ENCODE data around the gene NR2C1.
"Not testable (repeated sequence)": the region's sequence is repeated elsewhere in the genome, so short reads cannot be mapped to it uniquely, and the experiment has no call there.

Gene NR2C1

DNA sequence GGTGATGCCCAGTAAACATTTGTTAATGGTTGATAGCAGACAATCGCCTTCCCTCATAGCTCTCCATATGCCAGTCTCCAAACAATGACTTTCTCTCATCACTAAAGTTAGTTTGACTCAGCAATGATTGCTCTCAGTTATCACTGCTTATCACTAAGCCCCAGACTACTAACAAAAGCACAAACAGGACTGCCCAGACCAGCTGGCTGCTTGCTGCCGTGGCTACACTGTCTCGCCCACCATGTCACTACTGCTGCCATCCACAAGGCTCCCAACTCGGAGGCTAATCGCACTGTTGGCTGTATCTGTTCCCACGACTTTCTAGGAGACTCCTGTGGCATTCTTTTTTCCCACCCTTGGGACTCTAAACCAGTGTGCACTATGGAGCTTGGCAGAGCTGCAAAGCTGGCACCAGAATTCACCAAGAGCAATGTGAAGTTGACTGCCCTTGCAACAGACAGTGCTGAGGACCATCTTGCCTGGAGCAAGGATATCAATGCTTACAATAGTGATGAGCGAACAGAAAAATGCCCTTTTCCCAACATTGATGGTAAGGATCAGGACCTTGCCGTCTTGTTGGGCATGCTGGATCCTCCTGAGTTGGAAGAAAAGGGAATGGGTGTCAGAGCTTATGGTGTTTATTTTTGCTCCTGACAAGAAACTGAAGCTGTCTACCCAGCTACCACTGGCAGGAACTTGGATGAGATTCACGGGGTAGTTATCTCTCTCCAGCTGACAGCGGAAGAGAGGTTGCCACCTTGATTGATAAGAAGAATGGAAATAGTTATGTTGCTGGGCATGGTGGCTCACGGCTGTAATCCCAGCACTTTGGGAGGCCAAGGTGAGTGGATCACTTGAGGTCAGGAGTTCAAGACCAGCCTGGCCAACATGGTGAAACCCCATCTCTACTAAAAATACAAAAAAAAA lies 27.1 kb upstream of the NR2C1 start:
- FAIRE-seq (no peak), DNase-seq (ENCODE audit: insufficient read length, low spot score) (no peak)
- TF ChIP-seq POLR2A (IDR thresholded peaks at IDR 0.05; ENCODE audit: low read depth, low read length), result no peak

DNA sequence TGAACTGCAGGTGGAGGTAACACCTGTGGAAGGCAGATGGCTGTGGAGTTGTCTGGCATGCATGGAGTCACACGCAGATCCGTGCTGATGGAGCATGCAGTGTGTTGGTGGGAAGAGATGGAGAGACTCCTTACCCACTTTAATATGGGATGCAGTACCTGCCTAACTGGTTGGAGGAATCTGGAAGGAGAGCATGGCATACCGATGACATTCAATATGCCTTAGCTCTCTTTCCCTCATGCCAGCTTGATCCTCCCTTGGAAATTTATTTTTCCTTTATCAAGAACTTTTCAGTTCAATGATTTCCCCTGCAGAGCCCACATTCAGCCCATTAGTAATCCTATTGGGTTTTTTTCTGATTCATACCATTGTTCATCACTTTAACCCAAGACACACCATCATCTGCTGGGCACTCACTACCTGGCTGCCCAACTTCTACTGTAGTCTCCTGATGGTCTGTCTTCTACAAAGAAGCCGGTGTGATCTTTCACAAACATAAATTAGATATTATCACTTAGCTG lies 25.9 kb upstream of the NR2C1 start:
- FAIRE-seq, result no peak
- no peak for TF ChIP-seq POLR2A (IDR thresholded peaks at IDR 0.05; ENCODE audit: low read depth, low read length)
- DNase-seq (ENCODE audit: insufficient read length, low spot score), result no peak

DNA sequence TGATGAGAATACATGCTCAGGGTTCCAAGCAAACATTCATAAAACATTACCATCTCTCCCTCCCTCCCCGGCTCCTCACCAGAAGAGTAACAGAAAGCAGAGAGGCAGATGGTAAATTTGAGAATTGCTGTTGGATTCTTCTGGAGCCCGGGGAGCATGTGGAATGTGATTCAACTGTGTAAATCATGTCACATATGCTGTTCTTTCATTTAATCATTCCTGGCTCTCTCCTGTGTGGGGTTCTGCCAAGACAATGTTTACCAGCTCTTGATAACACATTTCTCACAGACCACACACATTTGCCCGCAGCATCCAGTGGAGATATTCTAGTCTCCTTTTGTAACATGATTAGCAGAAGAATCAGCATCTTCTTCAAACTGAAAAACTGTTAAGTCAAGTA lies 23.4 kb upstream of the NR2C1 start:
- FAIRE-seq (no peak), DNase-seq (ENCODE audit: insufficient read length, low spot score) (no peak)
- TF ChIP-seq POLR2A (IDR thresholded peaks at IDR 0.05; ENCODE audit: low read depth, low read length), result no peak

DNA sequence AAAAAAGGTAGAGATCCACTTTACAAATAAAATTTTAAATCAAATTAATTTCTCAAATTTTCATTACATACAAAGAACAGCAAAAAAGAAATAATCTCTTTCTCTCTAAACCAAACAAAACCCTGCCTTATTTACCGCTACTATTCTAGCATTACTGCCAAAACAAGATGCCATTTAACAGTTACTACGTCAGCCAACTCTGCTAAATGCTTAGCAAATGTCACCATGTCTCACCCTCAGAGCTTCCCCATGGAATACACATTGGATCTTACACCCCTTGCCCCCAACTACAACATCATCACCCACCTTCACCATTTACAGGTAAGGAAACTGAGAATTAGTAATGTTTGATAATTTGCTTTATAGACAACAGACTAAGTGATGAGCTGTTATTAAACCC lies 23.0 kb upstream of the NR2C1 start:
- no peak for TF ChIP-seq POLR2A (IDR thresholded peaks at IDR 0.05; ENCODE audit: low read depth, low read length)
- DNase-seq (ENCODE audit: insufficient read length, low spot score) (no peak), FAIRE-seq (no peak)

- DNase-seq (ENCODE audit: insufficient read length, low spot score); FAIRE-seq: not testable (repeated sequence)
These were observed 22.4 kb upstream of the NR2C1 start for GRCh38 chr12:95095866-95096265.

DNA sequence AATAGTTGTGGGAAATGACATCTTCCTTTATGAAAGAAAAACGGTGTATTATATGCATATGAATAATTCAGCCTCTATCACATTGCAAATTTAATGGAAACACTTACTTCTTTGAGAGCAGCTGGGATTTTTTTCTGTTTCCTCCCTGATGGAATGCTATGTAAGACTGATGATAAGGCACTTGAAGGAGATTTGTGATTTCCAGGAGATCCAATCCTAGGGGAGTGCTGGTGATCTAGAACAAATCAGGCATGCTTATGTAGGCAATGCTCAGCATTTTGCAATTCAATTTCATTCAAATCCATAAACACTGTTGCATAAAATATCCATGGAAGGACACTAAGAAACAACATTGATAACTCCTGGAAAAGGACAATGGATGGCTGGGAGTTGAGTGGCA lies 16.0 kb upstream of the NR2C1 start:
- TF ChIP-seq POLR2A (IDR thresholded peaks at IDR 0.05; ENCODE audit: low read depth, low read length), result no peak
- no peak for DNase-seq (ENCODE audit: insufficient read length, low spot score)
- no peak for FAIRE-seq

DNA sequence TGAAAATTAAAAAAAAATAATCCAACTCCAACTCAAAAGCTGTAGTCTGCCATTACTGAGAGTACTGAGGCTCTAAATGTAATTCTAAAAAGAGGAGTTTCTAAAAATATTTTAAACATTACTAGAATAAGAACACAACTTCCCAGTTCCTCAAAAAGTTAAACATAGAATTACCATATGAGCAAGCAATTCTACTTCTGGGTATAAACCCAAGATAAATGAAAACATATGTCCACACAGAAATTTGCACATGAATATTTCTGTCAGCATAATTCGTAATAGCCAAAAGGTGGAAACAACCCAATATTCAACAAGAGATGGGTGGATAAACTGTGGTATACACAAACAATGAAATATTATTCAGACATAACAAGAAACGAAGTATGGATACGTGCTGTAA lies 15.0 kb upstream of the NR2C1 start:
- FAIRE-seq, result no peak
- DNase-seq (ENCODE audit: insufficient read length, low spot score), result no peak
- no peak for TF ChIP-seq POLR2A (IDR thresholded peaks at IDR 0.05; ENCODE audit: low read depth, low read length)

DNA sequence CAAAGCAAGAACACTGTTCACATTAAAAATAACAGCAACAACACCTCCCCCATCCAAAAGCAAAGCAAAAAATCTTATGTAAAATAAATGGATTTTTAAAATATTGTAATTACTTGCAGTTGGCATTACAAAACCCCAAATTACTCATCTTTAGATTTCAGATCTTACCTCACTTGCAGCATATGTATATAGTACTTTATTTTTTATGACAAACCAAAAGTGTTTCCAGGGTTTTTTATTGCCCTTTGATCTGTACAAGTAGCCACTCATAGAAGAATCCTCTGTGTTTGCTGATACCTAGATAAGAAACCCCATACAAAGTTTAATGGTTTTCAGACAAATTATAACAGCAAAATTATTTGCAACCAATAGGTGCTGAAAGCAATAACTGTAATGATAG lies 12.2 kb upstream of the NR2C1 start:
- no peak for TF ChIP-seq POLR2A (IDR thresholded peaks at IDR 0.05; ENCODE audit: low read depth, low read length)
- no peak for DNase-seq (ENCODE audit: insufficient read length, low spot score)
- no peak for FAIRE-seq

DNA sequence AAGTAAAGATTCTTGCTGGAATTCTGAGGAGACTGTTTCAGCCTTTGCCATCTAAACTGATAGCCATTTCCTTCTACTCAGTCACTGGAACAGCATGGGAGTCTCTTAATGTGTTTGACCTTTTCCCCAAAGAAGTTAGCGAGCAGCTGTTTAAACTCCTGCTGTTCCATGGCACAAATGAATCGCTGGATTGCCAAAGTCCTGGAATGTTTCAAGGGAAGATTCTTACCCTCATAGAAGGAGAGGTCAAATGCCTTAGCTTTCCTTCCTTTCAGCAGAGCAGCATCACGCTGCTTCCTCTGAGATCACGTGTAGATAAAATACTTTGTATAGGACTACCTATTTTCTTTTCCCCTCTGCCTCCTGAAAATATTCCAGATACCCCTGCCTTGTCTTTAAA lies 10.5 kb upstream of the NR2C1 start:
- no peak for TF ChIP-seq POLR2A (IDR thresholded peaks at IDR 0.05; ENCODE audit: low read depth, low read length)
- DNase-seq (ENCODE audit: insufficient read length, low spot score) (peak; percentile 10), FAIRE-seq (peak; percentile 96)

DNA sequence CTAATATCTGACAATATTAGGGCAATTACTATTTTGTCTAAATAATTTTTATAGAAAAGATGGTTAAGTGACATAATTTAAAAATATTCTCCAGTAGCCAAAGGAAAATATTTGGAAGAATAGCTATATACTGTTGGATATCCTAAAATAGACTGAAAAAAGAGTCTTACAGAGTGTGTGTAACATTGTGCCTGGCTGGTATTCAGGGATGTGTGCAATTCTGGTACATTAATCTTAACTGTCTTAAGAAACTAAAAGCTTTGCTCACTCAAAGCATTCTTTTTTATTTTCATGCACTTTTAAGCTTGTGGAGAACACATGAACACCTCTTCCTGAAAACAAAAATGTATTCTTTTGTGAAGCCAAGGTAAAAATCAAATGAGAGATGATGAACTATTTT lies 10.1 kb upstream of the NR2C1 start:
- no peak for FAIRE-seq
- TF ChIP-seq POLR2A (IDR thresholded peaks at IDR 0.05; ENCODE audit: low read depth, low read length), result no peak
- no peak for DNase-seq (ENCODE audit: insufficient read length, low spot score)

- DNase-seq (ENCODE audit: insufficient read length, low spot score) (no peak), FAIRE-seq (no peak)
- TF ChIP-seq POLR2A (IDR thresholded peaks at IDR 0.05; ENCODE audit: low read depth, low read length), result no peak
These were observed 3.9 kb upstream of the NR2C1 start for GRCh38 chr12:95077341-95077740.

GRCh38 chr12:95074766-95075165 lies 1.3 kb upstream of the NR2C1 start:
- FAIRE-seq (no peak), DNase-seq (ENCODE audit: insufficient read length, low spot score) (no peak)
- no peak for TF ChIP-seq POLR2A (IDR thresholded peaks at IDR 0.05; ENCODE audit: low read depth, low read length)

- no peak for DNase-seq (ENCODE audit: insufficient read length, low spot score)
- FAIRE-seq, result no peak
- no peak for TF ChIP-seq POLR2A (IDR thresholded peaks at IDR 0.05; ENCODE audit: low read depth, low read length)
These were observed 491 bp upstream of the NR2C1 start for GRCh38 chr12:95073698-95074520.

DNA sequence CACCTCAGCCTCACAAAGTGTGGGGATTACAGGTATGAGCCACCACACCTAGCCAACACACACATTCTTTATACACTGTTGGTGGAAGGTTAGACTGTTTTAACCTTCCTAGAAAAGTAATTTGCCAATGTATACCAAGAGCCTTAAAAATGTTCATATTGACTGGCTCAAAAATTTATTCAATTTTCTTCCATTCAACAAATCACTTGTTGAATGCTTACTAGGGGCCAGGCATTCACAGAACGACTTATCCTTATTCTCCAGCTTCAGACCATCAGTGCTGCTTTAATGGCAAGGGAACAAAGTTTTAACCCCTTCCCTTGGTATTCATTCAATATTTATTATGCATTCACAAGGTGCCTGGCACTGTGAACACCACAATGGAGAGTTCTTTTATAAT lies 3.0 kb downstream of the NR2C1 start:
- TF ChIP-seq POLR2A (IDR thresholded peaks at IDR 0.05; ENCODE audit: low read depth, low read length), result no peak
- FAIRE-seq (no peak), DNase-seq (ENCODE audit: insufficient read length, low spot score) (no peak)
